H1 (cell line): ENCODE results near the gene LBX1.

Experiments
- CEBPB ChIP-seq: IDR thresholded peaks from 2 replicates; pipeline ENCODE4 v1.6.1; 2012; ENCODE audit warnings: low read depth, low read length
- CHD1 ChIP-seq: IDR thresholded peaks from 2 replicates; pipeline ENCODE4 v1.6.1; 2012; ENCODE audit warnings: low read depth, low read length, improper control_type of control experiment
- KDM1A ChIP-seq: fragments of 200-600, 300-600 bp; sonication (generic); IDR thresholded peaks from 2 replicates; pipeline ENCODE4 v1.7.1; 2016; ENCODE audit warnings: mild to moderate bottlenecking, low read length, borderline replicate concordance
- NANOG ChIP-seq: IDR thresholded peaks from 2 replicates; pipeline ENCODE4 v1.6.1; 2011; ENCODE audit warnings: low read length, low read depth, mild to moderate bottlenecking, inconsistent platforms; ENCODE audit not compliant: insufficient read depth, poor library complexity, severe bottlenecking
- POLR2A ChIP-seq, 2 experiments: IDR thresholded peaks; 1 replicate in 1 of 2; 2 replicates in 1 of 2; pipeline ENCODE4 v1.6.1; 2011; ENCODE audit warnings: low read depth in 2 of 2, low read length in 2 of 2, mild to moderate bottlenecking in 2 of 2; ENCODE audit errors: control extremely low read depth in 1 of 2
- POLR2AphosphoS5 ChIP-seq: IDR thresholded peaks from 2 replicates; pipeline ENCODE4 v1.6.1; 2011; ENCODE audit warnings: low read depth, low read length
- RAD21 ChIP-seq, 2 experiments: IDR thresholded peaks in 1 of 2; conservative IDR thresholded peaks in 1 of 2; 2 replicates each; pipeline ENCODE4 v1.6.1; 2011; ENCODE audit warnings: low read depth in 2 of 2, low read length in 2 of 2, improper control_type of control experiment in 1 of 2, inconsistent platforms in 1 of 2, mild to moderate bottlenecking in 1 of 2, moderate library complexity in 1 of 2
- TF ChIP-seq, protein P1 (sequence below), 3 experiments: IDR thresholded peaks; 1 replicate in 2 of 3; 2 replicates in 1 of 3; pipeline versions ENCODE4 v1.5.1 to v1.6.1; 2011; ENCODE audit warnings: low read length in 3 of 3, mild to moderate bottlenecking in 3 of 3, inconsistent platforms in 2 of 3, low read depth in 1 of 3, moderate library complexity in 1 of 3; ENCODE audit not compliant: insufficient read depth in 1 of 3; ENCODE audit errors: control extremely low read depth in 1 of 3
- TF ChIP-seq, protein P2 (sequence below): IDR thresholded peaks from 2 replicates; pipeline ENCODE4 v1.6.1; 2011; ENCODE audit warnings: low read depth, mild to moderate bottlenecking, low read length; ENCODE audit not compliant: insufficient read depth

DNA sequence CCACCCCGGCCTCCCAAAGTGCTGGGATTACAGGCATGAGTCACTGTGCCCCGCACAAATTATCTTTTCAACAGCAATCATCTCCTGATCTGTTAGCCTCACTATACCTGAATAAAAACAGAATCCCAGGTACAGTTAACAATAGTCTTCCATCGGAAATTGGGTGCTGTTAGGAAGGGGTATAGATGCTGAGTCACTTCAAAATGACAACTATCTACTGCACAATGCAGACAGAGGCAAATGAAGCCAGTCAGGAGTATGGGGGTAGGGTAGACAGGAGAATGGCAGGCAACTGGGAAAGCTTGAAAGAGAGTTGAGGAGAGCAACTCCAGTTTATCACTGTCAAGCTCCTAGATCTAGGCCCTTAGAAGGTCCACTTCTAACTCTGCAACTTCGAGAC, 40.3 kb downstream of the LBX1 start:
- TF ChIP-seq CEBPB (no peak), NANOG (no peak), KDM1A (no peak), POLR2AphosphoS5 (no peak), CHD1 (no peak), POLR2A (IDR thresholded peaks at IDR 0.05; ENCODE audit: control extremely low read depth in 1 of 2, low read depth in 2 of 2, low read length in 2 of 2) (no peak), RAD21 (IDR thresholded peaks at IDR 0.05 in 1 of 2, conservative IDR thresholded peaks at IDR 0.05 in 1 of 2; ENCODE audit: low read depth in 2 of 2, low read length in 2 of 2) (no peak)
- TF ChIP-seq, protein P1, sequence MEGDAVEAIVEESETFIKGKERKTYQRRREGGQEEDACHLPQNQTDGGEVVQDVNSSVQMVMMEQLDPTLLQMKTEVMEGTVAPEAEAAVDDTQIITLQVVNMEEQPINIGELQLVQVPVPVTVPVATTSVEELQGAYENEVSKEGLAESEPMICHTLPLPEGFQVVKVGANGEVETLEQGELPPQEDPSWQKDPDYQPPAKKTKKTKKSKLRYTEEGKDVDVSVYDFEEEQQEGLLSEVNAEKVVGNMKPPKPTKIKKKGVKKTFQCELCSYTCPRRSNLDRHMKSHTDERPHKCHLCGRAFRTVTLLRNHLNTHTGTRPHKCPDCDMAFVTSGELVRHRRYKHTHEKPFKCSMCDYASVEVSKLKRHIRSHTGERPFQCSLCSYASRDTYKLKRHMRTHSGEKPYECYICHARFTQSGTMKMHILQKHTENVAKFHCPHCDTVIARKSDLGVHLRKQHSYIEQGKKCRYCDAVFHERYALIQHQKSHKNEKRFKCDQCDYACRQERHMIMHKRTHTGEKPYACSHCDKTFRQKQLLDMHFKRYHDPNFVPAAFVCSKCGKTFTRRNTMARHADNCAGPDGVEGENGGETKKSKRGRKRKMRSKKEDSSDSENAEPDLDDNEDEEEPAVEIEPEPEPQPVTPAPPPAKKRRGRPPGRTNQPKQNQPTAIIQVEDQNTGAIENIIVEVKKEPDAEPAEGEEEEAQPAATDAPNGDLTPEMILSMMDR (IDR thresholded peaks at IDR 0.05; ENCODE audit: control extremely low read depth in 1 of 3, insufficient read depth in 1 of 3, low read depth in 1 of 3, low read length in 3 of 3) = no peak
- TF ChIP-seq, protein P2, sequence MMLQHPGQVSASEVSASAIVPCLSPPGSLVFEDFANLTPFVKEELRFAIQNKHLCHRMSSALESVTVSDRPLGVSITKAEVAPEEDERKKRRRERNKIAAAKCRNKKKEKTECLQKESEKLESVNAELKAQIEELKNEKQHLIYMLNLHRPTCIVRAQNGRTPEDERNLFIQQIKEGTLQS = no peak
